HFFc6 (cell line): ENCODE data around the gene TMCO6. TPM values are rescaled to one million over a fixed set of nuclear protein-coding genes. Genes with fewer than 3 reads are reported as not detected.
"Not testable (repeated sequence)": the region's sequence is repeated elsewhere in the genome, so short reads cannot be mapped to it uniquely, and the experiment has no call there.

ENCODE experiments used
- DNase-seq: peaks from one replicate; pipeline ENCODE4 v3.0.0-alpha.2; 2018
- H3K27ac Mint-ChIP-seq: 2 replicates; pipeline ENCODE4 v1.8.0; 2020; ENCODE audit warnings: mild to moderate bottlenecking, mixed read lengths
- H3K27me3 Mint-ChIP-seq: 2 replicates; pipeline ENCODE4 v1.8.0; 2021; ENCODE audit warnings: mild to moderate bottlenecking, moderate library complexity, mixed read lengths; ENCODE audit not compliant: insufficient read depth
- H3K36me3 Mint-ChIP-seq: 2 replicates; pipeline ENCODE4 v1.8.0; 2021; ENCODE audit warnings: low read depth, mixed read lengths
- H3K4me1 Mint-ChIP-seq: 2 replicates; pipeline ENCODE4 v1.8.0; 2020; ENCODE audit warnings: low read depth, mixed read lengths
- H3K4me3 Mint-ChIP-seq: 2 replicates; pipeline ENCODE4 v1.8.0; 2020; ENCODE audit warnings: mild to moderate bottlenecking, moderate library complexity, mixed read lengths
- H3K9me3 Mint-ChIP-seq: 2 replicates; pipeline ENCODE4 v1.8.0; 2020; ENCODE audit warnings: mild to moderate bottlenecking, mixed read lengths
- long read RNA-seq: library from polyadenylated mRNA; unstranded; transcript quantifications from one replicate; pipeline ENCODE4 v2.0.0, GENCODE V29; 2019
- total RNA-seq, 6 experiments: library from RNA; stranded (reverse); fragmentation: NEBNext Ultra II Directional; extraction: Animal tissue kit (Norgen Biotek cat#: 25700); gene quantifications; 2 replicates in 1 of 6; 3 replicates in 5 of 6; pipeline ENCODE4 v1.2.3, GENCODE V29; 2021
- TF ChIP-seq, protein P1 (sequence below): fragments of 200-600 bp; sonication (generic); IDR thresholded peaks from 2 replicates; pipeline ENCODE4 v1.5.0; 2021; ENCODE audit warnings: antibody characterized with exemption, mild to moderate bottlenecking

The TMCO6 gene
- 1 to 10 TPM; 3.6 to 7.2 (median 6.1) TPM for total RNA-seq
- long read RNA-seq, partial matches to known transcripts = 0 of 3 reads
- long read RNA-seq, other reads (novel, unspliced or antisense) = 2 of 3 reads

DNA sequence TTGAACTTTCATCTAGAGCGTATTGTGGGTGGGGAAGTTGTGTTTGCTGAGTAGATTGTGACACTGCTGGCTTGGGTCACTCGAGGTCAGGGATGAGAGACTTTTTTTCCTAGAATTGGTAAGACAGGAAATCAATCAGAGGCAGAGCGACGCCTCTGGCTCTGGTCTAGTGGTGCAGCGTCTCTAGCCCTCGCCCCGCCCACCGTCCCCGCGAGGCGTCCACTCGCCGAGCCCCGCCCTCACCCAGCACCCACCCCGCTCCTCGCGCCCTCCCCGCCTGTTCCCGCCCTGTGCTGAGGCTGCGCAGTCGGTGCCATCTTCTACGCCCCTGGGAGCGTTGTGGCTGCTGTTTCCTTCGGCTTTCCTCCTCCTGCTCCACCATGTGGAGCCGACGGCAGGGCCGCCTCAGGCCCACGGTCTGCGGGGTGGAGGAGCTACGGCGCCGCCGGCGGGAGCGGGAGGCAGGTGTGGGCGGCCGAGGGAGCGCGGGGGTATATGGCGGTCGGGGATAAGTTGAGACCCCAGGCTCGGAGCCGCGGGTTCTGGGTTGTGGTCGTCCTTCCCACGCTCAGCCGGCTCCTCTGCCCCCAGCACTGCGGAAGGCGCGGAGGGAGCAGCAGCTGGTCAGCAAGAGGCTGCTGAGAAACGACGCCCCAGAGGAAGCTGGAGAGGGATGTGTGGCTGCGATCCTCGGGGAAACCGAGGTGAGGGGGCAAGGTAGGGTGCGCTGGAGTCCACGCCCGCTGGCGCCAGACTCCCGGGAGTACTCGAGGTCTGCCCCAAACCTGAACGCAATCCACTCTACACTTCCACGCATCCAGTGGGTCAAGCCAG is at the start of gene TMCO6:
Gene TMCO6 (plus strand): TSS at position 304 of the 834 bp plus-strand sequence. CDS start 77 bp downstream, at position 381.
- H3K9me3 Mint-ChIP-seq = no peaks in the 10 kb centered on the region
- peak within 1 kb of the TSS; percentile 90 for H3K4me3 Mint-ChIP-seq
- peaks cover 4% of the 10 kb centered on the region for H3K36me3 Mint-ChIP-seq
- TF ChIP-seq, protein P1, sequence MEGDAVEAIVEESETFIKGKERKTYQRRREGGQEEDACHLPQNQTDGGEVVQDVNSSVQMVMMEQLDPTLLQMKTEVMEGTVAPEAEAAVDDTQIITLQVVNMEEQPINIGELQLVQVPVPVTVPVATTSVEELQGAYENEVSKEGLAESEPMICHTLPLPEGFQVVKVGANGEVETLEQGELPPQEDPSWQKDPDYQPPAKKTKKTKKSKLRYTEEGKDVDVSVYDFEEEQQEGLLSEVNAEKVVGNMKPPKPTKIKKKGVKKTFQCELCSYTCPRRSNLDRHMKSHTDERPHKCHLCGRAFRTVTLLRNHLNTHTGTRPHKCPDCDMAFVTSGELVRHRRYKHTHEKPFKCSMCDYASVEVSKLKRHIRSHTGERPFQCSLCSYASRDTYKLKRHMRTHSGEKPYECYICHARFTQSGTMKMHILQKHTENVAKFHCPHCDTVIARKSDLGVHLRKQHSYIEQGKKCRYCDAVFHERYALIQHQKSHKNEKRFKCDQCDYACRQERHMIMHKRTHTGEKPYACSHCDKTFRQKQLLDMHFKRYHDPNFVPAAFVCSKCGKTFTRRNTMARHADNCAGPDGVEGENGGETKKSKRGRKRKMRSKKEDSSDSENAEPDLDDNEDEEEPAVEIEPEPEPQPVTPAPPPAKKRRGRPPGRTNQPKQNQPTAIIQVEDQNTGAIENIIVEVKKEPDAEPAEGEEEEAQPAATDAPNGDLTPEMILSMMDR = peak; percentile 77
- peak; percentile 89 for DNase-seq
- peaks cover 3% of the 10 kb centered on the region for H3K27me3 Mint-ChIP-seq
- H3K27ac Mint-ChIP-seq = peak within 1 kb of the TSS; percentile 84
- peaks cover 26% of the 10 kb centered on the region for H3K4me1 Mint-ChIP-seq

DNA sequence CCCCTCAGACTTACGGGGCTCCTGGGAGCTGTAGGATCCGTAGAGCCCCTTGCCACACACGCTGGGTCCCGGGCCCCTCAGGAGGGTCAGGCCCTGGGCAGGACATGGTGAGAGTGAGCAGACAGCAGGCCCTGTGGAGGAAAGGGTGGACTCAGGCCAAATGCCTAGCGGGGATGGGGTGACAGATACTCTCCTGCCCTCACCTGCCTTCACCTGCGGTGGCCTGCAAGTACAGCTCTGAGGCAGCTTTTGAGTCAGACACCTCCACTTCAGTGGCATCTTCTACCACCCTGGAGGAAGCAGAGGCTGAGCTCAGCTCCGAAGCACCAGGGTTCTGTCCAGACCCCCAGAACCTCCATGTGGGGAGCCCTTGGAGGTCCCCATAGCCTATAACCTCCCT is 48.4 kb upstream of the TMCO6 start:
- no peak overlapping the region for H3K4me3 Mint-ChIP-seq
- H3K27ac Mint-ChIP-seq = no peak overlapping the region
- no peaks in the 10 kb centered on the region for H3K36me3 Mint-ChIP-seq
- no peak for DNase-seq
- peaks cover 2% of the 10 kb centered on the region for H3K27me3 Mint-ChIP-seq
- H3K4me1 Mint-ChIP-seq = peaks cover 38% of the 10 kb centered on the region
- TF ChIP-seq, protein P1 = no peak
- H3K9me3 Mint-ChIP-seq = no peaks in the 10 kb centered on the region

DNA sequence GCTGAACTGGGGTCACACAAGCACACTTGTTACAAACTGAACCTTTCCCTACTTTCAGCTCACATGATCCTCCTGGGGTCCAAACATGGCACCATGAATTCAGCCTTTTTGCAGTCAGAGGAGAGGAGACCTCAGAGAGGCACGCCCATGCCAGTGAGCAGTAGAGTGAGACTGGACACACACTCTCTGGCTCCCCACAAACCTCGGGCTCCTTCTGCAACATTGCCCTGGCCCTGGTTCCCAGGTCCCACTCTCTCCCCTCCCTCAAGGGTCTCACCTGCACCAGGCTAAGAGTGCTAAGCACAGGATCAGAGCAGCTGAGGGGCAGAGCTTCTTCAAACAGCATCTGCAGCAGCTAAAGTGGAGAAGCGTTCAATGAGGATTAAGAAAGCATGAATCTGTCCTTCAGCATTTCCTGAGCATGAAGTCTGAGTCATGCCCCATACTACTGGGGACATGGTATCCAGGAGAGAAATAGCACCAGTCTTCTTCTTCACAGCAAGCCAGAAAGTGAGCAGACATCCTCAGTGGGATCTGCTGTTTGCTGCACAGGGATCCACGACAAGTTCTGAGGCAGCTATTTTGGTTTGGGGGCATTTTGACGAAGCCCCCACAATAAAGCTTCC is 47.4 kb upstream of the TMCO6 start:
- DNase-seq = peak; percentile 59
- H3K4me3 Mint-ChIP-seq = peak overlapping the region; percentile 13; the same call in 1 of the 2 replicates
- H3K27me3 Mint-ChIP-seq = peaks cover 2% of the 10 kb centered on the region
- H3K36me3 Mint-ChIP-seq = no peaks in the 10 kb centered on the region
- peaks cover 38% of the 10 kb centered on the region for H3K4me1 Mint-ChIP-seq
- 0 out of 2 replicates have a peak overlapping the region, but pooled peaks have one; percentile 12 for H3K27ac Mint-ChIP-seq
- no peaks in the 10 kb centered on the region for H3K9me3 Mint-ChIP-seq
- TF ChIP-seq, protein P1 = no peak

DNA sequence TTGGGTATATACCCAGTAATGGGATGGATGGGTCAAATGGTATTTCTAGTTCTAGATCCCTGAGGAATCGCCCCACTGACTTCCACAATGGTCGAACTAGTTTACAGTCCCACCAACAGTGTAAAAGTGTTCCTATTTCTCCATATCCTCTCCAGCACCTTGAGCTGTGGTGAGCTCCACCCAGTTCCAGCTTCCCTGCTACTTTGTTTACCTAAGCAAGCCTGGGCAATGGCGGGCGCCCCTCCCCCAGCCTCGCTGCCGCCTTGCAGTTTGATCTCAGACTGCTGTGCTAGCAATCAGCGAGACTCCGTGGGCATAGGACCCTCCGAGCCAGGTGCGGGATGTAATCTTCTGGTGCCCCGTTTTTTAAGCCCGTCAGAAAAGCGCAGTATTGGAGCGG is 46.2 kb upstream of the TMCO6 start:
- not testable (repeated sequence) for H3K27ac Mint-ChIP-seq, DNase-seq, H3K27me3 Mint-ChIP-seq, H3K9me3 Mint-ChIP-seq, H3K36me3 Mint-ChIP-seq
- Mint-ChIP-seq H3K4me1 (peaks cover 32% of the 10 kb centered on the region), H3K4me3 (peak overlapping the region; percentile 33; the same call in 1 of the 2 replicates)

DNA sequence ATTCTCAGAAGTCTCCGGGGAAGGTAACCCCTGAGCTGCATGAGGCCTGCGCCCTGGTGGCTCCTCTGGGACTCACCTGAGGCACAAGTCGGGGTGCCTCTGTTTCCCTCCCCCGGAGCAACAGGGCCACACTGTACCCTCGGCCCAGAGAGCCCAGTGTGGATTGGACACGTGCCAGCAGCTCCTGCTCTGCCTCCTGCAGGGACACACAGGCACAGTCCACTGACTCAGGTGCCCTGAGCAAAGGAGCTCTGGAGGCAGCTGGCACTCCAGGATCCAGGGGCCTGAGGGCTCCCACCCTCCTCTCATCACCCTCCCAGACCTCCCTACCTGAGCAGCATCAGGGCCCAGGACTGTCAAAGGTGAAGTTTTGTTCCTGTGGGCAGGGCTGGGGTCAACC is 45.1 kb upstream of the TMCO6 start:
- peaks cover under 1% of the 10 kb centered on the region for H3K27me3 Mint-ChIP-seq
- no peaks in the 10 kb centered on the region for H3K36me3 Mint-ChIP-seq

More for the DNA sequence above, 45.1 kb upstream of the TMCO6 start:
- H3K27ac Mint-ChIP-seq = no peak overlapping the region
- peaks cover 21% of the 10 kb centered on the region for H3K4me1 Mint-ChIP-seq
- no peak overlapping the region for H3K4me3 Mint-ChIP-seq
- no peaks in the 10 kb centered on the region for H3K9me3 Mint-ChIP-seq
- TF ChIP-seq, protein P1 = no peak
- no peak for DNase-seq
